ENCODE data around the gene PGGHG. TPM values are rescaled to one million over a fixed set of nuclear protein-coding genes. Genes with fewer than 3 reads are reported as not detected.
"Not testable (repeated sequence)": the region's sequence is repeated elsewhere in the genome, so short reads cannot be mapped to it uniquely, and the experiment has no call there.

PGGHG gene
- total and polyA plus RNA-seq, 8 donors, result 3.5 to 44.0 (median 16.2) TPM

GRCh38 chr11:326592-326841 is 37.6 kb downstream of the PGGHG start:
- TF ChIP-seq EP300 (IDR thresholded peaks at IDR 0.05) (no peak), POLR2A (IDR thresholded peaks at IDR 0.05) (no peak), POLR2AphosphoS5 (IDR thresholded peaks at IDR 0.05) (no peak), CTCF (IDR thresholded peaks at IDR 0.05) (no peak)
- Histone ChIP-seq H3K9me3 (no peaks in the 10 kb centered on the region), H3K4me1 (peaks cover 26 to 59% (median 38%) of the 10 kb centered on the region in 4 donors), H3K27ac (peak overlapping the region; percentile 86 to 91 (median 90)), H3K36me3 (no peaks in the 10 kb centered on the region), H3K27me3 (no peaks in the 10 kb centered on the region), H3K4me3 (peak overlapping the region in 1 of 4 donors; percentile 12)
- DNase-seq, result no peak
- WGBS, 5 donors, result 61 to 85% (median 72%) methylated on average over 6 of the region's 6 CpGs
- intact Hi-C loops (cut with DNase I; ENCODE audit: low total_unique reads), result no loop called here

- Histone ChIP-seq H3K27me3 (no peaks in the 10 kb centered on the region), H3K4me1 (peaks cover 26 to 59% (median 38%) of the 10 kb centered on the region in 4 donors), H3K27ac (peak overlapping the region; percentile 86 to 91 (median 90)), H3K4me3 (peak overlapping the region in 3 of 4 donors; percentile 5 to 12 (median 11)), H3K9me3 (no peaks in the 10 kb centered on the region), H3K36me3 (no peaks in the 10 kb centered on the region)
- TF ChIP-seq POLR2AphosphoS5 (IDR thresholded peaks at IDR 0.05), result peak in 2 of 3 donors; percentile 28 to 29
- TF ChIP-seq EP300 (IDR thresholded peaks at IDR 0.05), result no peak
- intact Hi-C loops (cut with DNase I; ENCODE audit: low total_unique reads), result no loop called here
- DNase-seq, result peak; percentile 80 to 88
- 19 to 30% (median 23%) methylated on average over 11 to 19 of the region's 19 CpGs for WGBS, 5 donors
Observed at GRCh38 chr11:326842-327580, 38.1 kb downstream of the PGGHG start.

GRCh38 chr11:327581-327923 is 38.6 kb downstream of the PGGHG start:
- TF ChIP-seq CTCF (IDR thresholded peaks at IDR 0.05) (no peak), EP300 (IDR thresholded peaks at IDR 0.05) (no peak), POLR2A (IDR thresholded peaks at IDR 0.05) (no peak), POLR2AphosphoS5 (IDR thresholded peaks at IDR 0.05) (no peak)
- Histone ChIP-seq H3K4me1 (peaks cover 26 to 58% (median 37%) of the 10 kb centered on the region in 4 donors), H3K9me3 (no peaks in the 10 kb centered on the region), H3K36me3 (no peaks in the 10 kb centered on the region), H3K27me3 (no peaks in the 10 kb centered on the region), H3K4me3 (peak overlapping the region in 2 of 4 donors; percentile 5 to 11), H3K27ac (peak overlapping the region; percentile 80 to 91 (median 90))
- 95 to 99% (median 96%) methylated on average over 3 of the region's 3 CpGs for WGBS, 5 donors
- no peak for DNase-seq
- intact Hi-C loops (cut with DNase I; ENCODE audit: low total_unique reads), result no loop called here

GRCh38 chr11:328012-328411 is 39.1 kb downstream of the PGGHG start:
- H3K4me1 ChIP-seq, result peaks cover 26 to 53% (median 36%) of the 10 kb centered on the region in 4 donors
- H3K27me3 ChIP-seq, result no peaks in the 10 kb centered on the region
- no peak overlapping the region for H3K4me3 ChIP-seq
- H3K36me3 ChIP-seq, result no peaks in the 10 kb centered on the region
- peak overlapping the region in 4 of 5 donors; percentile 47 to 91 (median 88) for H3K27ac ChIP-seq
- 95 to 98% (median 96%) methylated on average over 13 of the region's 13 CpGs for WGBS, 5 donors
- no peak for DNase-seq
- intact Hi-C loops (cut with DNase I; ENCODE audit: low total_unique reads), result no loop called here
- H3K9me3 ChIP-seq, result no peaks in the 10 kb centered on the region
- no peak for TF ChIP-seq CTCF (IDR thresholded peaks at IDR 0.05)
- TF ChIP-seq POLR2A (IDR thresholded peaks at IDR 0.05), result no peak

- H3K27me3 ChIP-seq; H3K4me3 ChIP-seq; H3K36me3 ChIP-seq; H3K9me3 ChIP-seq; H3K27ac ChIP-seq; DNase-seq; intact Hi-C loops (cut with DNase I; ENCODE audit: low total_unique reads): not testable (repeated sequence)
- peaks cover 26 to 52% (median 36%) of the 10 kb centered on the region in 4 donors for H3K4me1 ChIP-seq
- WGBS, 5 donors, result 90 to 96% (median 91%) methylated on average over 15 of the region's 15 CpGs
Observed at GRCh38 chr11:328516-329100, 39.7 kb downstream of the PGGHG start.

Measured in stomach (tissue), 9 donors.